Adrenal gland (tissue), 12 donors: ENCODE data around the gene EFEMP1. TPM values are rescaled to one million over a fixed set of nuclear protein-coding genes. Genes with fewer than 3 reads are reported as not detected.
A peak's percentile ranks its signal among the peaks of the same experiment; 100 is the strongest.

ENCODE experiments used
- DNase-seq, 7 donors: peaks; one replicate each; pipeline ENCODE4 v3.0.0-alpha.2; 2019 to 2020
- H3K27ac ChIP-seq, 5 donors: fragments of 200-600 bp; sonication (generic) in 4 of 5; 1 replicate in 3 of 5; 2 replicates in 2 of 5; pipeline versions ENCODE4 v1.5.1 to v1.8.0; 2016 to 2020; ENCODE audit warnings: mild to moderate bottlenecking in 1 of 5
- H3K27me3 ChIP-seq: fragments of 200-600 bp; 2 replicates; pipeline ENCODE4 v1.8.0; 2021
- H3K36me3 ChIP-seq, 2 donors: fragments of 200-600 bp; replicated peaks in 1 of 2; 1 replicate in 1 of 2; 2 replicates in 1 of 2; pipeline versions ENCODE4 v1.5.1 to v1.8.0; 2018 to 2022
- H3K4me1 ChIP-seq, 2 donors: fragments of 200-600 bp; replicated peaks in 1 of 2; 1 replicate in 1 of 2; 2 replicates in 1 of 2; pipeline versions ENCODE4 v1.5.1 to v1.8.0; 2018 to 2021
- H3K4me3 ChIP-seq, 4 donors: fragments of 200-600 bp; sonication (generic) in 3 of 4; one replicate each; pipeline ENCODE4 v1.5.1; 2016 to 2018
- H3K9me3 ChIP-seq, 3 donors: fragments of 200-600 bp; sonication (generic) in 1 of 3; replicated peaks in 1 of 3; 1 replicate in 2 of 3; 2 replicates in 1 of 3; pipeline versions ENCODE4 v1.5.1 to v1.8.0; 2016 to 2021
- CTCF ChIP-seq, 6 experiments: fragments of 450-650 bp in 4 of 6; fragments of 200-600 bp in 2 of 6; sonication (generic) in 1 of 6; IDR thresholded peaks; 1 replicate in 5 of 6; 2 replicates in 1 of 6; pipeline versions ENCODE4 v1.5.1 to v1.8.0; 2016 to 2021; ENCODE audit warnings: antibody characterized with exemption in 6 of 6, mild to moderate bottlenecking in 2 of 6, moderate library complexity in 1 of 6
- POLR2A ChIP-seq, 2 donors: fragments of 450-650 bp; IDR thresholded peaks; one replicate each; pipeline ENCODE4 v1.6.1; 2017; ENCODE audit warnings: antibody characterized with exemption in 2 of 2, mild to moderate bottlenecking in 2 of 2, moderate library complexity in 1 of 2
- WGBS, 4 donors: extraction: QIAGEN DNeasy Blood & Tissue Kit in 2 of 4; methylation state at CpG; one replicate each; pipeline versions ENCODE4 v1.1.5 to v1.1.7; 2013 to 2017; 5-methylcytosine and 5-hydroxymethylcytosine counted together
- intact Hi-C, 2 donors: fragments of 100-400 bp; cut with DNase I; formaldehyde crosslinking; loops; one replicate each; pipeline versions ENCODE4 v1.14.1 to v1.15.0; 2022 to 2023
- polyA plus RNA-seq, 3 donors: library from polyadenylated mRNA; stranded (reverse); fragments of 200-250 nt in 2 of 3; fragments of 350-450 nt in 1 of 3; fragmentation: Illumina TruSeq in 1 of 3; extraction: RNeasy Lipid Tissue Mini Kit (QIAGEN cat#74804) in 1 of 3; gene quantifications; one replicate each; pipeline ENCODE4 v1.2.3, GENCODE V29; 2013 to 2014
- total RNA-seq, 9 donors: library from RNA; depleted of rRNA in 4 of 9; stranded (reverse); fragments of >200 nt in 4 of 9; fragments of 120-200 nt in 1 of 9; fragmentation: NEBNext Ultra II Directional in 1 of 9; extraction: Animal tissue kit (Norgen Biotek cat#: 25700) in 1 of 9; gene quantifications; one replicate each; pipeline versions ENCODE4 v1.1.0 to v1.2.4, GENCODE V29; 2013 to 2023
- donor health status: healthy with polysubstance abuse.
- donor health status: Bipolar disorder and iron deficiency.
- donor health status: DM: yes; HTN: yes; CAD: no.
- donor health status: DM: no; HTN: no; CAD: no.
- donor health status: DM: no; HTN: no; CAD: no.
- donor health status: DM: yes; HTN: yes; CAD: no.

Gene EFEMP1
- total and polyA plus RNA-seq, 12 donors = 3.9 to 430 (median 124) TPM

GRCh38 chr2:55862246-55862645 is 61.3 kb downstream of the EFEMP1 start:
- Histone ChIP-seq H3K36me3 (no peaks in the 10 kb centered on the region), H3K9me3 (no peaks in the 10 kb centered on the region), H3K27ac (peak overlapping the region in 3 of 5 donors; percentile 36 to 74 (median 63)), H3K27me3 (no peaks in the 10 kb centered on the region), H3K4me1 (peaks cover 7 to 18% of the 10 kb centered on the region in 2 donors), H3K4me3 (no peak overlapping the region)
- DNase-seq = peak in 3 of 7 donors; percentile 39 to 60 (median 59)
- WGBS, 4 donors = 63 to 75% (median 74%) methylated on average over 3 of the region's 3 CpGs
- intact Hi-C loops = no loop called here
- TF ChIP-seq POLR2A (IDR thresholded peaks at IDR 0.05) = no peak
- TF ChIP-seq CTCF (IDR thresholded peaks at IDR 0.05) = no peak

GRCh38 chr2:55861733-55862132 is 61.8 kb downstream of the EFEMP1 start:
- Histone ChIP-seq H3K4me3 (no peak overlapping the region), H3K9me3 (no peaks in the 10 kb centered on the region), H3K27me3 (no peaks in the 10 kb centered on the region), H3K27ac (peak overlapping the region in 2 of 5 donors; percentile 63 to 74), H3K4me1 (peaks cover 7 to 18% of the 10 kb centered on the region in 2 donors), H3K36me3 (no peaks in the 10 kb centered on the region)
- DNase-seq = no peak
- TF ChIP-seq POLR2A (IDR thresholded peaks at IDR 0.05) (no peak), CTCF (IDR thresholded peaks at IDR 0.05) (no peak)
- 80 to 85% (median 83%) methylated on average over 6 of the region's 6 CpGs for WGBS, 4 donors
- intact Hi-C loops = no loop called here

GRCh38 chr2:55860832-55861231 is 62.8 kb downstream of the EFEMP1 start:
- WGBS, 4 donors = 64 to 88% (median 86%) methylated on average over 2 of the region's 2 CpGs
- Histone ChIP-seq H3K4me3 (no peak overlapping the region), H3K27ac (no peak overlapping the region), H3K27me3 (no peaks in the 10 kb centered on the region), H3K9me3 (no peaks in the 10 kb centered on the region), H3K36me3 (no peaks in the 10 kb centered on the region), H3K4me1 (peaks cover 7 to 18% of the 10 kb centered on the region in 2 donors)
- no peak for TF ChIP-seq POLR2A (IDR thresholded peaks at IDR 0.05)
- no peak for TF ChIP-seq CTCF (IDR thresholded peaks at IDR 0.05)
- intact Hi-C loops = no loop called here
- no peak for DNase-seq

- H3K4me1 ChIP-seq = peaks cover 7 to 18% of the 10 kb centered on the region in 2 donors
- WGBS, 4 donors = 83 to 89% (median 88%) methylated on average over 3 of the region's 3 CpGs
These were observed 63.7 kb downstream of the EFEMP1 start for GRCh38 chr2:55859875-55860274.

More at GRCh38 chr2:55859875-55860274, 63.7 kb downstream of the EFEMP1 start:
- H3K27ac ChIP-seq = no peak overlapping the region
- no peaks in the 10 kb centered on the region for H3K9me3 ChIP-seq
- H3K4me3 ChIP-seq = no peak overlapping the region
- no peak for TF ChIP-seq POLR2A (IDR thresholded peaks at IDR 0.05)
- TF ChIP-seq CTCF (IDR thresholded peaks at IDR 0.05) = no peak
- intact Hi-C loops = no loop called here
- no peaks in the 10 kb centered on the region for H3K36me3 ChIP-seq
- H3K27me3 ChIP-seq = no peaks in the 10 kb centered on the region
- DNase-seq = no peak
